H9 (cell line): ENCODE results near the gene BRAF. TPM values are rescaled to one million over a fixed set of nuclear protein-coding genes. Genes with fewer than 3 reads are reported as not detected.

Experiments
- DNase-seq: peaks from one replicate; pipeline ENCODE4 v3.0.0-alpha.2; 2017
- H2AFZ ChIP-seq: one replicate; pipeline ENCODE4 v1.6.1; 2013; ENCODE audit warnings: mild to moderate bottlenecking, low read length, control low read depth, moderate library complexity
- H2AK5ac ChIP-seq: 2 replicates; pipeline ENCODE4 v1.6.1; 2013; ENCODE audit warnings: low read length, control low read depth, mixed read lengths; ENCODE audit not compliant: insufficient read length
- H2BK120ac ChIP-seq: one replicate; pipeline ENCODE4 v1.6.1; 2013; ENCODE audit warnings: low read depth, mild to moderate bottlenecking, low read length, control low read depth, inconsistent platforms; ENCODE audit not compliant: poor library complexity, severe bottlenecking
- H2BK12ac ChIP-seq: 2 replicates; pipeline ENCODE4 v1.6.1; 2013; ENCODE audit warnings: low read length, control low read depth, mixed read lengths, low read depth; ENCODE audit not compliant: insufficient read length
- H2BK15ac ChIP-seq: 2 replicates; pipeline ENCODE4 v1.6.1; 2013; ENCODE audit warnings: low read depth, low read length, control low read depth
- H2BK20ac ChIP-seq: one replicate; pipeline ENCODE4 v1.6.1; 2013; ENCODE audit warnings: low read depth, mild to moderate bottlenecking, low read length, control low read depth, inconsistent platforms; ENCODE audit not compliant: poor library complexity, severe bottlenecking
- H2BK5ac ChIP-seq: 2 replicates; pipeline ENCODE4 v1.6.1; 2013; ENCODE audit warnings: low read length, control low read depth, mixed read lengths; ENCODE audit not compliant: insufficient read length
- H3K14ac ChIP-seq: 2 replicates; pipeline ENCODE4 v1.6.1; 2013; ENCODE audit warnings: low read length, control low read depth; ENCODE audit not compliant: insufficient read depth
- H3K18ac ChIP-seq: 2 replicates; pipeline ENCODE4 v1.6.1; 2013; ENCODE audit warnings: low read depth, mild to moderate bottlenecking, mixed read lengths, low read length, control low read depth; ENCODE audit not compliant: insufficient read length
- H3K23ac ChIP-seq: 2 replicates; pipeline ENCODE4 v1.6.1; 2013; ENCODE audit warnings: low read length, control low read depth, mixed read lengths, low read depth; ENCODE audit not compliant: insufficient read length
- H3K23me2 ChIP-seq: 2 replicates; pipeline ENCODE4 v1.6.1; 2013; ENCODE audit warnings: low read depth, mild to moderate bottlenecking, mixed read lengths, low read length, control low read depth; ENCODE audit not compliant: insufficient read length, poor library complexity, severe bottlenecking
- H3K27ac ChIP-seq: 2 replicates; pipeline ENCODE4 v1.5.1; 2013; ENCODE audit warnings: low read length, control low read depth, mixed read lengths, low read depth; ENCODE audit not compliant: insufficient read length
- H3K27me3 ChIP-seq: 2 replicates; pipeline ENCODE4 v1.6.1; 2013; ENCODE audit warnings: low read length, control low read depth, inconsistent platforms; ENCODE audit not compliant: insufficient read depth
- H3K4ac ChIP-seq: 2 replicates; pipeline ENCODE4 v1.6.1; 2013; ENCODE audit warnings: low read depth, mild to moderate bottlenecking, control low read depth, inconsistent platforms, low read length, moderate library complexity
- H3K4me1 ChIP-seq: 2 replicates; pipeline ENCODE4 v1.6.1; 2013; ENCODE audit warnings: low read length, control low read depth, inconsistent platforms; ENCODE audit not compliant: insufficient read depth
- H3K4me2 ChIP-seq: 2 replicates; pipeline ENCODE4 v1.6.1; 2013; ENCODE audit warnings: low read length, control low read depth, mixed read lengths; ENCODE audit not compliant: insufficient read length, insufficient read depth
- H3K56ac ChIP-seq: 2 replicates; pipeline ENCODE4 v1.6.1; 2013; ENCODE audit warnings: low read depth, mild to moderate bottlenecking, mixed read lengths, low read length, control low read depth; ENCODE audit not compliant: insufficient read length
- H3K79me1 ChIP-seq: 2 replicates; pipeline ENCODE4 v1.6.1; 2013; ENCODE audit warnings: low read depth, mild to moderate bottlenecking, moderate library complexity, low read length, control low read depth, inconsistent platforms; ENCODE audit not compliant: insufficient read depth, poor library complexity, severe bottlenecking
- H3K79me2 ChIP-seq: 2 replicates; pipeline ENCODE4 v1.6.1; 2013; ENCODE audit warnings: low read length, control low read depth, inconsistent platforms; ENCODE audit not compliant: insufficient read depth
- H3K9ac ChIP-seq: 2 replicates; pipeline ENCODE4 v1.6.1; 2013; ENCODE audit warnings: low read length, control low read depth, mixed read lengths; ENCODE audit not compliant: insufficient read length; ENCODE audit errors: extremely low read depth
- H3K9me3 ChIP-seq: one replicate; pipeline ENCODE4 v1.6.1; 2013; ENCODE audit warnings: low read depth, low read length, inconsistent platforms; ENCODE audit not compliant: control insufficient read depth
- H3T11ph ChIP-seq: one replicate; pipeline ENCODE4 v1.6.1; 2013; ENCODE audit warnings: mild to moderate bottlenecking, low read length, control low read depth, inconsistent platforms
- H4K20me1 ChIP-seq: one replicate; pipeline ENCODE4 v1.6.1; 2013; ENCODE audit not compliant: control insufficient read depth, insufficient read length, insufficient read depth
- H4K5ac ChIP-seq: 2 replicates; pipeline ENCODE4 v1.6.1; 2013; ENCODE audit warnings: low read depth, mild to moderate bottlenecking, mixed read lengths, low read length, control low read depth; ENCODE audit not compliant: insufficient read length
- H4K8ac ChIP-seq: replicated peaks from 2 replicates; pipeline ENCODE4 v1.6.1; 2013; ENCODE audit warnings: low read length, control low read depth, mixed read lengths, low read depth; ENCODE audit not compliant: insufficient read length
- H4K91ac ChIP-seq: 2 replicates; pipeline ENCODE4 v1.6.1; 2013; ENCODE audit warnings: low read depth, mild to moderate bottlenecking, moderate library complexity, mixed read lengths, low read length, control low read depth; ENCODE audit not compliant: insufficient read length
- H3K27ac Mint-ChIP-seq, 3 experiments: 2 replicates in 2 of 3; 3 replicates in 1 of 3; pipeline ENCODE4 v1.8.0; 2020 to 2021; ENCODE audit warnings: mixed read lengths in 3 of 3, mild to moderate bottlenecking in 1 of 3, moderate library complexity in 1 of 3
- H3K27me3 Mint-ChIP-seq: 2 replicates; pipeline ENCODE4 v1.8.0; 2021; ENCODE audit warnings: low read depth, mild to moderate bottlenecking, moderate library complexity, mixed read lengths
- H3K36me3 Mint-ChIP-seq, 3 experiments: 2 replicates in 2 of 3; 3 replicates in 1 of 3; pipeline ENCODE4 v1.8.0; 2020 to 2021; ENCODE audit warnings: low read depth in 3 of 3, mixed read lengths in 3 of 3; ENCODE audit not compliant: insufficient read depth in 1 of 3
- H3K4me1 Mint-ChIP-seq, 2 experiments: 2 replicates each; pipeline ENCODE4 v1.8.0; 2020; ENCODE audit warnings: mixed read lengths in 2 of 2
- H3K4me3 Mint-ChIP-seq, 2 experiments: 2 replicates in 1 of 2; 3 replicates in 1 of 2; pipeline ENCODE4 v1.8.0; 2020 to 2021; ENCODE audit warnings: mild to moderate bottlenecking in 2 of 2, mixed read lengths in 2 of 2, moderate library complexity in 1 of 2
- H3K9me3 Mint-ChIP-seq, 2 experiments: 2 replicates in 1 of 2; 3 replicates in 1 of 2; pipeline ENCODE4 v1.8.0; 2020; ENCODE audit warnings: mild to moderate bottlenecking in 2 of 2, mixed read lengths in 2 of 2, moderate library complexity in 1 of 2
- WGBS: extraction: QIAGEN DNeasy Blood & Tissue Kit; methylation state at CpG from one replicate; pipeline ENCODE4 v1.1.7; 2013; ENCODE audit warnings: missing lambda C conversion rate, low lambda C conversion rate, mixed read lengths; ENCODE audit not compliant: insufficient read length; ENCODE audit errors: extremely low coverage; 5-methylcytosine and 5-hydroxymethylcytosine counted together
- total RNA-seq: library from RNA; stranded (reverse); gene quantifications from 2 replicates; pipeline ENCODE4 v1.2.1, GENCODE V29; 2021
- TF ChIP-seq, protein P1 (sequence below): fragments of 200-600 bp; sonication (generic); conservative IDR thresholded peaks from 3 replicates; pipeline ENCODE4 v1.8.0; 2021; ENCODE audit warnings: antibody characterized with exemption, mild to moderate bottlenecking

BRAF gene
- total RNA-seq, 1 experiment from 2014 or later, result 32.9 TPM

DNA sequence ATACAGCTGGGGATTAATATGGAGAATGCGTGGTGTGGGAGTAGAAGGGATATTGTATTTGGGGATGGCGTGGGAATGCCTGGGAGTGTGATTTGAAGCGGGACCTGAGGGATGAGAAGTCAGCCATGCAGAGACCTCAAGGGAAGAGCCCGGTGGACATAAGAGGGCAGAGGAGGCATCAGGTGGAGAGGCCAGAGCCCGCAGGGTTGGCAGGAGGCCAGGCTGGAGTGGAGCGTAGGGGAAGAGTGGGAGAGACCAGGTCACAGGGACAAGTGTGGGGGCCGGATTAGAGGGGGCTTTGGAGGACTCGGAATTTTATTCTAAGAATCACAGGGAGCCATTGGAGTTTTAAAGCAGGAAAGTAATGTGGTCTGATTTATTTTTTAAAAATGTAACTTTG is 226.3 kb downstream of the BRAF start:
- peaks cover 4% of the 10 kb centered on the region for H3K79me1 ChIP-seq
- H3K4me1 ChIP-seq, result no peaks in the 10 kb centered on the region
- no peak overlapping the region for H2BK12ac ChIP-seq
- H2AK5ac ChIP-seq, result no peak overlapping the region
- Mint-ChIP-seq H3K27ac (no peak overlapping the region), H3K9me3 (no peaks in the 10 kb centered on the region), H3K4me1 (peaks cover 15 to 17% of the 10 kb centered on the region in 2 experiments), H3K27me3 (no peaks in the 10 kb centered on the region; the same call in 1 of the 2 replicates), H3K36me3 (peaks cover 5 to 12% (median 10%) of the 10 kb centered on the region in 3 experiments), H3K4me3 (peak overlapping the region; percentile 57 to 98; a peak in 4 of 5 replicates)
- DNase-seq, result no peak
- no peaks in the 10 kb centered on the region for H3K9me3 ChIP-seq
- H3K79me2 ChIP-seq, result peaks cover 7% of the 10 kb centered on the region; the same call in 1 of the 2 replicates
- H4K8ac ChIP-seq, result no peak overlapping the region
- H2BK120ac ChIP-seq, result no peak overlapping the region
- H3K56ac ChIP-seq, result no peak overlapping the region
- WGBS, result 100% methylated on average over 2 of the region's 8 CpGs
- H3K23me2 ChIP-seq, result peaks cover 5% of the 10 kb centered on the region
- H3K27ac ChIP-seq, result no peak overlapping the region
- H2AFZ ChIP-seq, result no peak overlapping the region
- no peaks in the 10 kb centered on the region for H3K27me3 ChIP-seq
- no peaks in the 10 kb centered on the region for H4K20me1 ChIP-seq
- no peak overlapping the region for H4K5ac ChIP-seq
- no peak overlapping the region for H4K91ac ChIP-seq
- H3K14ac ChIP-seq, result no peak overlapping the region
- H3T11ph ChIP-seq, result no peak overlapping the region
- no peak overlapping the region for H2BK20ac ChIP-seq
- no peak overlapping the region for H2BK5ac ChIP-seq
- no peak overlapping the region for H2BK15ac ChIP-seq
- H3K4me2 ChIP-seq, result no peak overlapping the region
- TF ChIP-seq, protein P1, sequence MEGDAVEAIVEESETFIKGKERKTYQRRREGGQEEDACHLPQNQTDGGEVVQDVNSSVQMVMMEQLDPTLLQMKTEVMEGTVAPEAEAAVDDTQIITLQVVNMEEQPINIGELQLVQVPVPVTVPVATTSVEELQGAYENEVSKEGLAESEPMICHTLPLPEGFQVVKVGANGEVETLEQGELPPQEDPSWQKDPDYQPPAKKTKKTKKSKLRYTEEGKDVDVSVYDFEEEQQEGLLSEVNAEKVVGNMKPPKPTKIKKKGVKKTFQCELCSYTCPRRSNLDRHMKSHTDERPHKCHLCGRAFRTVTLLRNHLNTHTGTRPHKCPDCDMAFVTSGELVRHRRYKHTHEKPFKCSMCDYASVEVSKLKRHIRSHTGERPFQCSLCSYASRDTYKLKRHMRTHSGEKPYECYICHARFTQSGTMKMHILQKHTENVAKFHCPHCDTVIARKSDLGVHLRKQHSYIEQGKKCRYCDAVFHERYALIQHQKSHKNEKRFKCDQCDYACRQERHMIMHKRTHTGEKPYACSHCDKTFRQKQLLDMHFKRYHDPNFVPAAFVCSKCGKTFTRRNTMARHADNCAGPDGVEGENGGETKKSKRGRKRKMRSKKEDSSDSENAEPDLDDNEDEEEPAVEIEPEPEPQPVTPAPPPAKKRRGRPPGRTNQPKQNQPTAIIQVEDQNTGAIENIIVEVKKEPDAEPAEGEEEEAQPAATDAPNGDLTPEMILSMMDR, result no peak
- H3K18ac ChIP-seq, result no peak overlapping the region
- no peak overlapping the region for H3K9ac ChIP-seq
- no peak overlapping the region for H3K23ac ChIP-seq
- no peak overlapping the region for H3K4ac ChIP-seq
